Kidney epithelial cell (primary cell): ENCODE data around the gene PRCD. TPM values are rescaled to one million over a fixed set of nuclear protein-coding genes. Genes with fewer than 3 reads are reported as not detected.
"Not testable (repeated sequence)": the region's sequence is repeated elsewhere in the genome, so short reads cannot be mapped to it uniquely, and the experiment has no call there.

Source experiments
- DNase-seq: peaks from one replicate; pipeline ENCODE4 v3.0.0-alpha.2; 2010; ENCODE audit warnings: low read depth
- H3K27me3 ChIP-seq: 2 replicates; pipeline ENCODE4 v1.6.0; 2011; ENCODE audit warnings: low read length; ENCODE audit not compliant: control insufficient read depth, insufficient read depth
- H3K36me3 ChIP-seq: 2 replicates; pipeline ENCODE4 v1.5.1; 2011; ENCODE audit warnings: low read length; ENCODE audit not compliant: control insufficient read depth, insufficient read depth
- H3K4me3 ChIP-seq: 2 replicates; pipeline ENCODE4 v1.5.1; 2011; ENCODE audit warnings: low read depth, mild to moderate bottlenecking, control low read depth, low read length
- total RNA-seq: library from RNA; depleted of rRNA; stranded (reverse); fragments of >200 nt; gene quantifications from 2 replicates; pipeline ENCODE4 v1.2.3, GENCODE V29; 2015
- TF ChIP-seq, protein P1 (sequence below): IDR thresholded peaks from 2 replicates; pipeline ENCODE4 v1.5.1; 2011; ENCODE audit warnings: mild to moderate bottlenecking, moderate library complexity, low read length, control low read depth, inconsistent platforms; ENCODE audit not compliant: insufficient read depth, poor library complexity, severe bottlenecking

Gene PRCD
- total RNA-seq, 1 donor from 2014 or later, result not detected

DNA sequence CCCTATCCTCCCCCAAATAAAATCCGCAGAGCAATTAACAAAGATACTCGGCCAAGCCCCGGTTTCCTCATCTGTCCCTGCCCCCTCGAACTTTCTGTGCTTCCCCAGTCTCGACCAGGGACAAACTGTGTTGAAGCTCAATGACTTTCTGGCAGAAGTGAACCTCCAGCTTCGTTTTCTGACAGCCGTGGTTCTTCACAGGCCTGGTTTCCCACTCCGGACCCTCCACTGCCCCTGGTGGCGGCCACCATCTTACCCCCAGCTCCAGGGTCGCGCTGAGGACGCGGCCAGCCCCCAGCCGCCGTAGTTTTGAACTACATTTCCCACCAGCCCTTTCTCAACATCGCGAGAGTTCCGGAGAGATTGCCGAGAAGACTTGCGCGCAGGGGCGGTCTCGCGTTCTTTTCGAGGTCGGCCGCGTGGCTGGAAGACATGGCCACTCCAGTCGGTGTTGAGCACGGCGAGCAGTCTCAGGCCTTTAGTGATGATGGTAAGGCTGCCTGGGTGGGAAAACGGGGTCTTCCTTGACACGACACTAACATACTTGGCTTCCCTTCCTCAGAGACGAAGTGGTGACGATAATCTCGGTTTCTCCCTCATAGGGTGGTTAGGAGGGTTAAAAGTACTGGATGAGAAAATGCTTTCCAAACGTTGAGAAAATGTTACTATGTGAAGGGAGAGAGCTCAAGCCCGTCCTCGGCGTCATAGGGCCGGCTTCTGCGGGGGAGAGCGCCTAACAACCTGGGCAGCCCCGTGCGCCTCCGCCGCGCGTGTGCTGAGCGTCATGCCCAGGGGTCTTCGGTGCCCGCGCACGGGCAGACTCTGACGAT, 17.7 kb downstream of the PRCD start:
- H3K36me3 ChIP-seq, result no peaks in the 10 kb centered on the region
- TF ChIP-seq, protein P1, sequence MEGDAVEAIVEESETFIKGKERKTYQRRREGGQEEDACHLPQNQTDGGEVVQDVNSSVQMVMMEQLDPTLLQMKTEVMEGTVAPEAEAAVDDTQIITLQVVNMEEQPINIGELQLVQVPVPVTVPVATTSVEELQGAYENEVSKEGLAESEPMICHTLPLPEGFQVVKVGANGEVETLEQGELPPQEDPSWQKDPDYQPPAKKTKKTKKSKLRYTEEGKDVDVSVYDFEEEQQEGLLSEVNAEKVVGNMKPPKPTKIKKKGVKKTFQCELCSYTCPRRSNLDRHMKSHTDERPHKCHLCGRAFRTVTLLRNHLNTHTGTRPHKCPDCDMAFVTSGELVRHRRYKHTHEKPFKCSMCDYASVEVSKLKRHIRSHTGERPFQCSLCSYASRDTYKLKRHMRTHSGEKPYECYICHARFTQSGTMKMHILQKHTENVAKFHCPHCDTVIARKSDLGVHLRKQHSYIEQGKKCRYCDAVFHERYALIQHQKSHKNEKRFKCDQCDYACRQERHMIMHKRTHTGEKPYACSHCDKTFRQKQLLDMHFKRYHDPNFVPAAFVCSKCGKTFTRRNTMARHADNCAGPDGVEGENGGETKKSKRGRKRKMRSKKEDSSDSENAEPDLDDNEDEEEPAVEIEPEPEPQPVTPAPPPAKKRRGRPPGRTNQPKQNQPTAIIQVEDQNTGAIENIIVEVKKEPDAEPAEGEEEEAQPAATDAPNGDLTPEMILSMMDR, result peak; percentile 70
- DNase-seq, result peak; percentile 69
- peak overlapping the region; percentile 66 for H3K4me3 ChIP-seq
- no peaks in the 10 kb centered on the region for H3K27me3 ChIP-seq

DNA sequence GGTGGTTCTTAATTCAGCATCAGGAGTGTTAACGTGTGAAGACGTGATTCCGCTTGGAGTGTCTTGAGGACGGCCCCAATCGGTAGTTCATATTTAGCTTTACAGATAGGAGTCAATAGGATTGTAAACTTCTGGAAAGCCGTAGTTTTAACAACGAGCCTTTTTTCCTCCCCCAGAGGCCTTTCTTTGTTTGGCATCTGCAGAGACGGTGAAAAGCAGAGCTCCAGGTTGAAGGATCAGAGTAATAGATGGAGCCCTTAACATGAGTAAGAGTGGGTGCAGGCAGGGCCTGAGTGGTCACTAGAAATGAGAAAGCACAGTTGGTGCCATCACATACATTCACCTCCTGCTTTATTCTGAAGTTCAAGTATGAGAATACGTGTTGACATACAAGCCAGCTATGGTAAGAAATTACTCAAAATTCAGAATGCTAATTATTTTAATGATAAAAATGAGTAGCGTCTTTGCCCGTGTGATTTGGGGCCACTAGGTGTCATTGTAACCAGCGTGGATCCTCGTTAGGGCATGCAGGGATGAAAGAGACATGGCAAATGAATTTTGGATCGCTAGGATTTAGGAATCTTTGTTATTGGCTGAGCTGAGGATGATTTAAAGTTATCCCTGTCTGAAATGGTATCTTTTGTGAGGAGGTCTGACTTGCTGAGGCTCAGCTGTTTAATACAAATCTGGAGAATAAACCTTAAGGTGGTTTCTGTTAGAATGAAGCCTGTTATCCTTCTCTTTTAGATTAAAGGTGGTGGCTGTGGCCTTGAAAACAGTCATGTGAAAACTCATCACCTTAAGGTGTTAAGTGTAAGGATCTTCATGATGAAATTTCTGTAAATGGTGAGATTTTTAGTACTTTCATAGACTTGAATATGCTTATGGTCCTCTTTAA, 18.6 kb downstream of the PRCD start:
- TF ChIP-seq, protein P1, result peak; percentile 59
- Histone ChIP-seq H3K4me3 (peak overlapping the region; percentile 66), H3K36me3 (no peaks in the 10 kb centered on the region), H3K27me3 (no peaks in the 10 kb centered on the region)
- no peak for DNase-seq

DNA sequence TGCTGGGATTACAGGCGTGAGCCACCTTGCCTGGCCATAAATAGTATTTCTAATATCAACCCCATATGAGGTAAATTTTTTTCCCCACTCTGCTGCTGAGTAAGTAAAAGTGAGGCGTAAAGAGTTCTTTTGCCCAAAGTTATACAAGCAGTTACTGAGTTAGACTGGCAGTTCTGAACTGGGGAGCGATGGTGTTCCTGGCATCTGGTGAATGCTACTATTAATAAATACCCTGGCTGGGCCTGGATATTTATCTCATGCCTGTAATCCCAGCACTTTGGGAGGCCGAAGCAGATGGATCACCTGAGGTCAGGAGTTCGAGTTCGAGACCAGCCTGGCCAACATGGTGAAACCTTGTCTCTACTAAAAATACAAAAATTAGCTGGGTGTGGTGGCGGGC, 19.6 kb downstream of the PRCD start:
- H3K36me3 ChIP-seq, H3K4me3 ChIP-seq, DNase-seq, H3K27me3 ChIP-seq: not testable (repeated sequence)

DNA sequence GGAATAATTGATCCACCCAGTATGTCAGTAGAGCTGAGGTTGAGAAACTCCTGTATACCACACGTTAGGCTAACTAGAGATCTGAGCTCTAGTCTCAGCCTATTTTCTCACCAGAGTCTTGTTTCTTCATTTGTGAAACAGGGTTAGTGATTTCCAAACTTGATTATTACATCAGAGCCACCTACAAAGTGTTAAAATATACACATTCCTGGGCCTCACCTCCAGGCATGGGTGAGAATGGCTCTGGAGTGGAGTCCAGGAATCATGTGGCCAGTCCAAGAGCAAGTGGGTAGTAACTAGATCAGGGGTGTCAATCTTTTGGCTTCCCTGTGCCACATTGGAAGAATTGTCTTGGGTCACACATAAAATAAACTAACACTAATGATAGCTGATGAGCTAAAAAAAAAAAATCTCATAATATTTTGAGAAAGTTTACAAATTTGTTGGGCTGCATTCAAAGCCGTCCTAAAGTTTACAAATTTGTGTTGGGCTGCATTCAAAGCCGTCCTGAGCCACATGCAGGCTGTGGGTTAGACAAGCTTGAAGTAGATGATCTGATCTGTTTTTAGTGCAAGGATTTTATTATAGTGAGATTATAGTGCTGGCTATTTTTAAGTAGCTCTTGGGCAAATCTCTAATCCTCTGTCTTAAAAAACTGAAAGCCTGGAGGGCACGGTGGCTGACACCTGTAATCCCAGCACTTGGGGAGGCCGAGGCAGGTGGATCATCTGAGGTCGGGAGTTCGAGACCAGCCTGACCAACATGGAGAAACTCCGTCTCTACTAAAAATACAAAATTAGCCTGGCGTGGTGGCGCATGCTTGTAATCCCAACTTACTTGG, 20.4 kb downstream of the PRCD start:
- Histone ChIP-seq H3K4me3 (no peak overlapping the region), H3K27me3 (no peaks in the 10 kb centered on the region), H3K36me3 (no peaks in the 10 kb centered on the region)
- DNase-seq, result no peak
- TF ChIP-seq, protein P1, result no peak

DNA sequence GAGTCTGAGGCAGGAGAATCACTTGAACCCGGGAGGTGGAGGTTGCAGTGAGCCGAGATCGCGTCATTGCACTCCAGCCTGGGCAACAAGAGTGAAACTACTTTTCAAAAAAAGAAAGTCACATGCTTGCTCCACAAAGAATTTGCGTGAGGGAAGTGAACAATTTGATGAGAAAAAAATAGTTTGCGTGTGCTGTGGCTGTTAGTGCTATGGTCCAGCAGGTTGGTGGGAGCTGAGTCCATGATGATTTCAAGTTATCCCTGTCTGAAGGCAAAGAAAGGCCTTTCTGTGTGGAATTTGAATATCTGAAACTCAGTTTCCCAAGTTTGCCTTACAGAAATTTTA, 21.0 kb downstream of the PRCD start:
- Histone ChIP-seq H3K4me3 (no peak overlapping the region), H3K27me3 (no peaks in the 10 kb centered on the region), H3K36me3 (no peaks in the 10 kb centered on the region)
- TF ChIP-seq, protein P1, result no peak
- DNase-seq, result no peak
